Cardiac muscle cell (in vitro differentiated cells and primary cell): Measurements from ENCODE around the gene DNAH8. TPM values are rescaled to one million over a fixed set of nuclear protein-coding genes. Genes with fewer than 3 reads are reported as not detected.

Experiments used
- DNase-seq, 2 donors: peaks; one replicate each; pipeline versions ENCODE4 v3.0.0 to v3.0.0-alpha.2; 2010 to 2017; ENCODE audit warnings: low read depth in 1 of 2, low spot score in 1 of 2
- H3K27ac ChIP-seq: fragments of 200-600 bp; sonication (generic); 2 replicates; pipeline ENCODE4 v1.5.1; 2016
- H3K27me3 ChIP-seq: fragments of 200-600 bp; sonication (generic); 2 replicates; pipeline ENCODE4 v1.6.0; 2016; ENCODE audit warnings: control low read depth
- H3K36me3 ChIP-seq: fragments of 200-600 bp; sonication (generic); 2 replicates; pipeline ENCODE4 v1.5.1; 2016; ENCODE audit warnings: control low read depth
- H3K4me1 ChIP-seq: fragments of 200-600 bp; sonication (generic); 2 replicates; pipeline ENCODE4 v1.8.1; 2017; ENCODE audit warnings: low read depth, mild to moderate bottlenecking, mixed run types
- H3K4me3 ChIP-seq: fragments of 200-600 bp; sonication (generic); 2 replicates; pipeline ENCODE4 v1.5.1; 2016; ENCODE audit warnings: mild to moderate bottlenecking
- H3K9me3 ChIP-seq: fragments of 200-600 bp; sonication (generic); 2 replicates; pipeline ENCODE4 v1.5.1; 2017; ENCODE audit warnings: low read depth, mild to moderate bottlenecking, control low read depth
- polyA plus RNA-seq: library from polyadenylated mRNA; unstranded; fragments of >200 nt; fragmentation: Nextera tagmentation; extraction: Ambion mirVana; gene quantifications from 2 replicates; pipeline ENCODE4 v1.2.1, GENCODE V29; 2016
- total RNA-seq: library from RNA; depleted of rRNA; stranded (reverse); fragments of >200 nt; gene quantifications from 2 replicates; pipeline ENCODE4 v1.2.3, GENCODE V29; 2016
- TF ChIP-seq, protein P1 (sequence below): IDR thresholded peaks from 2 replicates; pipeline ENCODE4 v1.5.1; 2012; ENCODE audit warnings: low read depth, mild to moderate bottlenecking, low read length

Gene DNAH8
- total and polyA plus RNA-seq, 2 experiments from 2014 or later, result not detected

DNA sequence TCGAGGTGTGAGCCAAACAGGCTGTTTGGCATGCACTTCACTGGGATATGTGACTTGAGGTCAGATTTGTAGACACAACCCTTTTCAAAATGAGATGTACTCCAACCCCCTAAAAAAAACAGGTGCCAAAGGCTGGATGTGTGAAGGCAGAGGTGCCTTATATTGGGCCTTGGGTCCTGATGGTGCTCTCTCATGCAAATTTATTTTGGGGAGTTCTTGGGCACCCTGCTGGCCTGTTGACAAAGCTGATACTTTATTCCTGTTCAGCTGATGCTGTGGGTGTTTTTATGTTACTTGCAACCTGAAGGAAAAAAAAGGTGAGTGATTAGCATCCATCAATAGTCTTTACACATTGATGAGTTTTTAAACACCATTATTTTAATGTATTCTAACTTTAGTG, 121.5 kb downstream of the DNAH8 start:
- DNase-seq, result no peak
- TF ChIP-seq, protein P1, sequence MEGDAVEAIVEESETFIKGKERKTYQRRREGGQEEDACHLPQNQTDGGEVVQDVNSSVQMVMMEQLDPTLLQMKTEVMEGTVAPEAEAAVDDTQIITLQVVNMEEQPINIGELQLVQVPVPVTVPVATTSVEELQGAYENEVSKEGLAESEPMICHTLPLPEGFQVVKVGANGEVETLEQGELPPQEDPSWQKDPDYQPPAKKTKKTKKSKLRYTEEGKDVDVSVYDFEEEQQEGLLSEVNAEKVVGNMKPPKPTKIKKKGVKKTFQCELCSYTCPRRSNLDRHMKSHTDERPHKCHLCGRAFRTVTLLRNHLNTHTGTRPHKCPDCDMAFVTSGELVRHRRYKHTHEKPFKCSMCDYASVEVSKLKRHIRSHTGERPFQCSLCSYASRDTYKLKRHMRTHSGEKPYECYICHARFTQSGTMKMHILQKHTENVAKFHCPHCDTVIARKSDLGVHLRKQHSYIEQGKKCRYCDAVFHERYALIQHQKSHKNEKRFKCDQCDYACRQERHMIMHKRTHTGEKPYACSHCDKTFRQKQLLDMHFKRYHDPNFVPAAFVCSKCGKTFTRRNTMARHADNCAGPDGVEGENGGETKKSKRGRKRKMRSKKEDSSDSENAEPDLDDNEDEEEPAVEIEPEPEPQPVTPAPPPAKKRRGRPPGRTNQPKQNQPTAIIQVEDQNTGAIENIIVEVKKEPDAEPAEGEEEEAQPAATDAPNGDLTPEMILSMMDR, result no peak
- no peak overlapping the region for H3K27ac ChIP-seq
- no peaks in the 10 kb centered on the region for H3K27me3 ChIP-seq
- no peaks in the 10 kb centered on the region for H3K9me3 ChIP-seq
- no peaks in the 10 kb centered on the region for H3K36me3 ChIP-seq
- no peak overlapping the region for H3K4me3 ChIP-seq
- H3K4me1 ChIP-seq, result no peaks in the 10 kb centered on the region

DNA sequence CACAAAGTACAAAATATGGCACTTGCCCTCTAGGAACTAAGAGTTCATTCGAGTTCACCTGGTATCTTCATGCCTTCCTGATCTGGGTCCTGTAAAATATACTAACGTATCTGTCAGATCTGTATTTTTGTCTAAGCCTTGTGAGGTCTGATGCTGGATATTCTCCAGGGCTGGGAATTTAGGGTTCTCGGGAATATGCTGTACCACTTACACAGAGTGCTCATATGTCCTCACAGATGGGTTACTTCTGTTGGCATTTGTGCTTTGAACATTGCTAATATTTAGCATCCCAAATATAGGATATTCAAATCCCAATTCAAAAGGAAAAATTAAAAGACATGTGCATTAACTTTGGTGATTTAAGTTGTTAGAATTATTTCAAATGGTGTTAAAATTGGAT, 122.0 kb downstream of the DNAH8 start:
- TF ChIP-seq, protein P1, result no peak
- H3K27ac ChIP-seq, result no peak overlapping the region

DNA sequence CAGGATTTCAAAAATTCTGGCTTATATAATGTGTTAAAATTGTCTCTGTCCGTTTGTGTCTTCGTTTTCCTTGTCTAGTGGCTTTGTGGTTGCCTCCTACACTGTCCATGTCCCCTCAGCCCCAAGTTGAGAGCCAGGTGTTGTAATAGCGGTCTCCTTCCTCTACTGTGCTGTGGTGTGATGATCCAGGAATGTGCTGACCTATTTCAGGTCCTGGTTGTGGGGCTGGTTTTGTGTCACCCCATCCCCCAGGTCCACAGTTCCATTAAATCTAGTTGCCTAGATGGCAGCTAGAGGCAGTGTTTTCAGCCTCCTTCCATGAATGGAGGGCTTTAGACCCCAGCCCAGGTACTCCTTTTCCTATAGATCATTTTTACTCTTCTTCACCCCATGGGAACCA, 128.7 kb downstream of the DNAH8 start:
- TF ChIP-seq, protein P1, result no peak
- DNase-seq, result no peak
- H3K27ac ChIP-seq, result no peak overlapping the region

More for the DNA sequence above, 122.0 kb downstream of the DNAH8 start:
- H3K9me3 ChIP-seq, result no peaks in the 10 kb centered on the region
- H3K4me1 ChIP-seq, result no peaks in the 10 kb centered on the region
- H3K27me3 ChIP-seq, result no peaks in the 10 kb centered on the region
- no peak for DNase-seq
- H3K36me3 ChIP-seq, result no peaks in the 10 kb centered on the region
- no peak overlapping the region for H3K4me3 ChIP-seq

DNA sequence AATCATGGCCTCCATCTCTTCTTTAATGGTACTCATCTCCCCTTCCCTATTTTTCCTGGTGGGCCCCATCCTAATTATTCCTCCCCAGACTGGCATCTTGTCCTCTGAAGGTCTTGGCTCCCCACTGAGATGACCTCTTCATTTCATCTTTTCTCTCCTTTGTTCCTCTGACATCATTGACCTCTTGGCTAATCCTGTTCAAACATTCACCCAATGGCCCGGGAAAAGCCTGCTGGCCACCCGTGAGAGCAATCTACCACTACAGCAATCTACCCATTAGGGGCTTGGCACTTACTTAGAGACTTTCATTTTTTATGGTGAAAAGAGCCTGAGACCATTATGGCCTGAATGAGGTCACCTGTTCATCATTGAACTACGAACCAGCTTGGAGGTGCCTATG, 130.8 kb downstream of the DNAH8 start:
- H3K4me3 ChIP-seq, result no peak overlapping the region
- no peaks in the 10 kb centered on the region for H3K27me3 ChIP-seq
- H3K27ac ChIP-seq, result no peak overlapping the region
- no peaks in the 10 kb centered on the region for H3K36me3 ChIP-seq
- TF ChIP-seq, protein P1, result no peak
- H3K9me3 ChIP-seq, result no peaks in the 10 kb centered on the region
- no peaks in the 10 kb centered on the region for H3K4me1 ChIP-seq
- no peak for DNase-seq

More for the DNA sequence above, 128.7 kb downstream of the DNAH8 start:
- no peaks in the 10 kb centered on the region for H3K36me3 ChIP-seq
- no peaks in the 10 kb centered on the region for H3K4me1 ChIP-seq
- H3K9me3 ChIP-seq, result no peaks in the 10 kb centered on the region
- H3K27me3 ChIP-seq, result no peaks in the 10 kb centered on the region
- H3K4me3 ChIP-seq, result no peak overlapping the region

DNA sequence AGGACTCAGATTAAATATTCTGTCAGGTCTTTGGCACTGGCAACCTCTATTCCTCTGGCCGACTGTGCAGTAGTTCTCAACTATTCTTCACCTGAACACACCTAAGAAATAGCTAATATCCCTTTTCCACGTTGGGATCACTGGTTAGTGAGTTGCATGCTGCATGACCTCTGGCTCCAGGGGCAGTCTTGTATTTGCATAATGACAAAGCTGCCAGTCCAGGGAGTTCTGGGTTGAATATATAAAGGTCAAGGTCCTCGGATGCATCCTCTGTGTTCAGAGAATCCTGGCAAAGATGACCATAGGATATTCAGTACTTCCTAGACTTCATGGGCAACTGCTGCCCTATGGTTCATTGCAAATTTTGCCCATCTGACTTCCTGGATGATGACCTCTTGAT, 131.2 kb downstream of the DNAH8 start:
- Histone ChIP-seq H3K4me1 (no peaks in the 10 kb centered on the region), H3K27me3 (no peaks in the 10 kb centered on the region), H3K27ac (no peak overlapping the region), H3K9me3 (no peaks in the 10 kb centered on the region), H3K36me3 (no peaks in the 10 kb centered on the region), H3K4me3 (no peak overlapping the region)
- TF ChIP-seq, protein P1, result no peak
- DNase-seq, result no peak

DNA sequence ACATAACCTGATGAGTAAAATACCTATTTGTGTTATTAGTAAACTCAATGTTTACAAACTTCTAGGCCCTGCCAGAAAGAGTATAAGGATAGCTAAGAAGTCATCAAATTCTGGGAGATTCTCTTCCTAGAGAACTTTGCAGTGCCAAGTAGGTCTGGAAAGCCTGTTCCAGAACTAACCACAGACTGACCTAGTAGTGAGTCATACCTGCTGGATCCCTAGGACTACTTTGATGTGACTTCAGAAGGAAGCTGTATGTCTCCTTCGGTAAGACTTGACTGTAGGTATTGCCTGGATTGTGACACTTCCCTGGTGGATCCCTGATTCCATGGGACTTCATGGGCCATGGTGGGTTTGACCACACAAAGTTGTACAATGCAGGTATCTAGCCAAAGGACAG, 131.7 kb downstream of the DNAH8 start:
- TF ChIP-seq, protein P1, result no peak
- Histone ChIP-seq H3K36me3 (no peaks in the 10 kb centered on the region), H3K4me3 (no peak overlapping the region), H3K9me3 (no peaks in the 10 kb centered on the region), H3K27me3 (no peaks in the 10 kb centered on the region), H3K4me1 (no peaks in the 10 kb centered on the region), H3K27ac (no peak overlapping the region)
- DNase-seq, result peak in 1 of 2 donors; percentile 2
